Right renal pelvis (tissue), 4 donors: Measurements from ENCODE around the gene PPP4R1. TPM values are rescaled to one million over a fixed set of nuclear protein-coding genes. Genes with fewer than 3 reads are reported as not detected.

Experiments
- DNase-seq, 4 donors: peaks; one replicate each; pipeline ENCODE4 v3.0.0-alpha.2; 2013; ENCODE audit warnings: low read depth in 4 of 4, low spot score in 3 of 4, missing footprints in 1 of 4
- polyA plus RNA-seq, 4 donors: library from polyadenylated mRNA; unstranded; fragments of 120-200 nt; gene quantifications; one replicate each; pipeline ENCODE4 v1.2.1, GENCODE V29; 2013; ENCODE audit not compliant: insufficient read length in 4 of 4

PPP4R1 gene
- polyA plus RNA-seq, 4 donors: 83.2 to 99.2 (median 91.0) TPM

- DNase-seq: no peak
These were observed 57.0 kb downstream of the PPP4R1 start for GRCh38 chr18:9557250-9557943.

- DNase-seq: no peak
These were observed 61.7 kb downstream of the PPP4R1 start for GRCh38 chr18:9552616-9553015.

- DNase-seq: no peak
These were observed 62.2 kb downstream of the PPP4R1 start for GRCh38 chr18:9552191-9552590.

GRCh38 chr18:9550429-9550828 lies 63.9 kb downstream of the PPP4R1 start:
- DNase-seq: no peak

GRCh38 chr18:9549405-9549804 lies 65.0 kb downstream of the PPP4R1 start:
- DNase-seq: no peak

GRCh38 chr18:9547782-9548181 lies 66.6 kb downstream of the PPP4R1 start:
- no peak for DNase-seq

- DNase-seq: no peak
These were observed 67.9 kb downstream of the PPP4R1 start for GRCh38 chr18:9546468-9546867.

- DNase-seq: no peak
These were observed 69.3 kb downstream of the PPP4R1 start for GRCh38 chr18:9545029-9545428.

GRCh38 chr18:9542924-9543323 lies 71.4 kb downstream of the PPP4R1 start:
- no peak for DNase-seq

GRCh38 chr18:9539938-9540337 lies 74.4 kb downstream of the PPP4R1 start:
- no peak for DNase-seq

- DNase-seq: no peak
These were observed 75.1 kb downstream of the PPP4R1 start for GRCh38 chr18:9539283-9539682.

GRCh38 chr18:9537677-9538076 lies 76.7 kb downstream of the PPP4R1 start:
- no peak for DNase-seq

- no peak for DNase-seq
These were observed 77.8 kb downstream of the PPP4R1 start for GRCh38 chr18:9536354-9537152.

- DNase-seq: no peak
These were observed 78.8 kb downstream of the PPP4R1 start for GRCh38 chr18:9535430-9535991.

GRCh38 chr18:9534844-9535243 lies 79.5 kb downstream of the PPP4R1 start:
- DNase-seq: no peak

GRCh38 chr18:9531791-9532410 lies 82.5 kb downstream of the PPP4R1 start:
- DNase-seq: no peak

- no peak for DNase-seq
These were observed 83.9 kb downstream of the PPP4R1 start for GRCh38 chr18:9530226-9531009.

GRCh38 chr18:9526458-9526857 lies 87.9 kb downstream of the PPP4R1 start:
- no peak for DNase-seq

- DNase-seq: no peak
These were observed 91.4 kb downstream of the PPP4R1 start for GRCh38 chr18:9522952-9523351.

- no peak for DNase-seq
These were observed 92.6 kb downstream of the PPP4R1 start for GRCh38 chr18:9521770-9522169.

- no peak for DNase-seq
These were observed 93.7 kb downstream of the PPP4R1 start for GRCh38 chr18:9520666-9521065.
